A549 (cell line): ENCODE results near the gene FGD2.

ENCODE experiments used
- CHD4 ChIP-seq: fragments of 200-600 bp; sonication (generic); IDR thresholded peaks from 2 replicates; pipeline ENCODE4 v1.6.1; 2016; ENCODE audit warnings: antibody characterized with exemption, mild to moderate bottlenecking, borderline replicate concordance
- CTCF ChIP-seq: fragments of >200 bp; sonication (Bioruptor Twin); formaldehyde crosslinking; IDR thresholded peaks from 3 replicates; pipeline ENCODE4 v1.5.1; 2016
- EP300 ChIP-seq, 2 experiments: fragments of >200 bp; sonication (Bioruptor Twin); formaldehyde crosslinking; IDR thresholded peaks; 2 replicates in 1 of 2; 3 replicates in 1 of 2; pipeline ENCODE4 v1.6.1; 2016 to 2017
- KDM5A ChIP-seq: fragments of 200-600 bp; sonication (generic); IDR thresholded peaks from 2 replicates; pipeline ENCODE4 v1.6.1; 2016; ENCODE audit warnings: antibody characterized with exemption, mild to moderate bottlenecking
- MAX ChIP-seq: IDR thresholded peaks from 2 replicates; pipeline ENCODE4 v1.6.1; 2012
- MAZ ChIP-seq: fragments of 150-350 bp; IDR thresholded peaks from 2 replicates; pipeline ENCODE4 v1.6.1; 2014; ENCODE audit warnings: antibody characterized with exemption, low read depth, low read length, borderline replicate concordance
- POLR2A ChIP-seq: IDR thresholded peaks from 2 replicates; pipeline ENCODE4 v1.6.1; 2012; ENCODE audit warnings: mild to moderate bottlenecking, low read length
- REST ChIP-seq: fragments of 200-600 bp; sonication (generic); IDR thresholded peaks from 2 replicates; pipeline ENCODE4 v1.6.1; 2016; ENCODE audit warnings: antibody characterized with exemption, mild to moderate bottlenecking, moderate library complexity
- SMC3 ChIP-seq: fragments of >200 bp; sonication (Bioruptor Twin); formaldehyde crosslinking; IDR thresholded peaks from 3 replicates; pipeline ENCODE4 v1.6.1; 2018; ENCODE audit warnings: inconsistent platforms
- USF2 ChIP-seq: fragments of 450-650 bp; IDR thresholded peaks from 2 replicates; pipeline ENCODE4 v1.6.1; 2014; ENCODE audit warnings: antibody characterized with exemption

- no peak for TF ChIP-seq USF2
- TF ChIP-seq REST, result no peak
- no peak for TF ChIP-seq CTCF
- TF ChIP-seq MAX, result no peak
- TF ChIP-seq MAZ, result no peak
- TF ChIP-seq CHD4, result no peak
- no peak for TF ChIP-seq POLR2A
- TF ChIP-seq EP300 (IDR thresholded peaks at IDR 0.05), result no peak
- TF ChIP-seq KDM5A, result no peak
- no peak for TF ChIP-seq SMC3
These were observed 13.6 kb downstream of the FGD2 start for GRCh38 chr6:37019065-37019450.
